Measurements from ENCODE around the gene RMND5B.

DNA sequence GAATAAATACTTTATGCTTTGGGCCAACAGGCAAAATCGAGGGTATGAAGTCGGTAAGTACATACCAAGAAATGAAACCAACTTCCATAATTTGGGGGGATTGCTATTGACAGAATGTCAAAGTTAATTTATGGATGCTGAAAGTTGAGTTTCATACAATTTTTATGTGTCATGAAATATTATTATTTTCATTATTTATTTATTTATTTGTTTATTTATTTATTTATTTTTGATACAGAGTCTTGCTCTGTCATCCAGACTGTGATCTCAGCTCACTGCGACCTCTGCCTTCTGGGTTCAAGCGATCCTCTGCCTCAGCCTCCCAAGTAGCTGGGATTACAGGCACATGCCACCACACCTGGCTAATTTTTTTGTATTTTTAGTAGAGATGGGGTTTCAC, 60.8 kb downstream of the RMND5B start:
- no peak for TF ChIP-seq EZH2 (IDR thresholded peaks at IDR 0.05; ENCODE audit: insufficient read depth, poor library complexity, severe bottlenecking)
- no peak for TF ChIP-seq EZH2phosphoT487 (IDR thresholded peaks at IDR 0.05; ENCODE audit: insufficient read depth, low read depth)
